Measurements from ENCODE around the gene ZSCAN10.
A peak's percentile ranks its signal among the peaks of the same experiment; 100 is the strongest.

The ZSCAN10 gene

DNA sequence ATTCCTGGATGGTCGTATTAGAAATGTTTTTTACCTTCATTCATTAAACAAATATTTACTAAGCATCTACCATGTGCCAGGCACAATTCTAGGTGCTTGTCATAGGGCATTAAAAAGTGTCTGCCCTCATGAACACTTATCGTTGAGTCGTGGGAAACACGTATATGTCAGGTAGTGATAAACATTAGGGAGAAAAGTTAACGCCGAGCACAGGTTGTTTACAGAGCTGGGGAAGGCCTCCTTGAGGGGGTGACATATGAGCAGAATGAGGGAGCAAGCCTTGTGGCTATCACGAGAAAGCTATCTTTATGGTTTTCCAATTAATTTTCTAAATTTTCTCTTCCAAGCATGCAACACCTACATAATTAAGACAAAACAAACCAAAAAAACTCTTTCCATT, 34.8 kb upstream of the ZSCAN10 start:
- peak overlapping the region; percentile 98 for H3K27ac ChIP-seq (ENCODE audit: low read depth, low read length)
- H3K9ac ChIP-seq (ENCODE audit: low read depth, low read length), result peak overlapping the region; percentile 98
- no peaks in the 10 kb centered on the region for H3K27me3 ChIP-seq (ENCODE audit: control insufficient read depth, insufficient read depth, low read length)
- H3K36me3 ChIP-seq (ENCODE audit: control insufficient read depth, insufficient read depth, low read length), result peaks cover 3% of the 10 kb centered on the region
- H3K4me3 ChIP-seq (ENCODE audit: low read depth, low read length), result peak overlapping the region; percentile 99
- H3K4me1 ChIP-seq (ENCODE audit: control insufficient read depth, insufficient read depth, low read length), result no peaks in the 10 kb centered on the region
- no peaks in the 10 kb centered on the region for H3K9me3 ChIP-seq (ENCODE audit: control insufficient read depth, insufficient read depth, low read length)

DNA sequence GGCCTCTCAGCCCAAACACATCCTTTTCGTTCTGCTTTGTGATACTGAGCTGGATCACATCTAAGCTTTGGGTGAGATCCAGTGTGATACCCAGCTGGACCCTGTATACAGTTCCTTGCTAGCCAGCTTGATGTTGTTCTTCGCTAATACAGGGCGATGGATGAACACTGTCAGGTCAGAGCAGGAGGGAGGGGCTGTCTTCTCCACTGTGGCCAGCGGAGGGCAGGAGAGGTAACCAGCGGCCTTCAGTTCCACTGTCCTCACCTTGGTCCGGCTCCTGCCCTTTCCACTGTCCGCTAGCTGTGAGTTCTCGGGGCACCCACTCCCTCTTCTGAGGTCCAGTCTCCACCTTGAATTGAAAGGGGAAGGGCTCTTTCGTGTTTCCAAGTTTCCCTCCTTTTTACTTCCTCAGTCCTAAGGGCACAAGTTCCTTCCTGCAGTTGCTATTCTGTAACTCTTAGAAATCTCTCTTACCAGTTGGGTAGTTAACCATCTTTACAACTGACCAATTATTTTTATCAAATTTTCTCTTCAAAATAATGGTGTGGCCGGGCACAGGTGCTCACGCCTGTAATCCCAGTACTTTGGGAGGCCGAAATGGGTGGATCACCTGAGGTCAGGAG, 32.8 kb upstream of the ZSCAN10 start:
- Histone ChIP-seq H3K36me3 (ENCODE audit: control insufficient read depth, insufficient read depth, low read length) (peaks cover 12% of the 10 kb centered on the region), H3K4me3 (ENCODE audit: low read depth, low read length) (no peak overlapping the region), H3K27ac (ENCODE audit: low read depth, low read length) (no peak overlapping the region), H3K27me3 (ENCODE audit: control insufficient read depth, insufficient read depth, low read length) (no peaks in the 10 kb centered on the region), H3K9me3 (ENCODE audit: control insufficient read depth, insufficient read depth, low read length) (no peaks in the 10 kb centered on the region), H3K9ac (ENCODE audit: low read depth, low read length) (no peak overlapping the region), H3K4me1 (ENCODE audit: control insufficient read depth, insufficient read depth, low read length) (peaks cover 12% of the 10 kb centered on the region; the same call in 1 of the 2 replicates)

DNA sequence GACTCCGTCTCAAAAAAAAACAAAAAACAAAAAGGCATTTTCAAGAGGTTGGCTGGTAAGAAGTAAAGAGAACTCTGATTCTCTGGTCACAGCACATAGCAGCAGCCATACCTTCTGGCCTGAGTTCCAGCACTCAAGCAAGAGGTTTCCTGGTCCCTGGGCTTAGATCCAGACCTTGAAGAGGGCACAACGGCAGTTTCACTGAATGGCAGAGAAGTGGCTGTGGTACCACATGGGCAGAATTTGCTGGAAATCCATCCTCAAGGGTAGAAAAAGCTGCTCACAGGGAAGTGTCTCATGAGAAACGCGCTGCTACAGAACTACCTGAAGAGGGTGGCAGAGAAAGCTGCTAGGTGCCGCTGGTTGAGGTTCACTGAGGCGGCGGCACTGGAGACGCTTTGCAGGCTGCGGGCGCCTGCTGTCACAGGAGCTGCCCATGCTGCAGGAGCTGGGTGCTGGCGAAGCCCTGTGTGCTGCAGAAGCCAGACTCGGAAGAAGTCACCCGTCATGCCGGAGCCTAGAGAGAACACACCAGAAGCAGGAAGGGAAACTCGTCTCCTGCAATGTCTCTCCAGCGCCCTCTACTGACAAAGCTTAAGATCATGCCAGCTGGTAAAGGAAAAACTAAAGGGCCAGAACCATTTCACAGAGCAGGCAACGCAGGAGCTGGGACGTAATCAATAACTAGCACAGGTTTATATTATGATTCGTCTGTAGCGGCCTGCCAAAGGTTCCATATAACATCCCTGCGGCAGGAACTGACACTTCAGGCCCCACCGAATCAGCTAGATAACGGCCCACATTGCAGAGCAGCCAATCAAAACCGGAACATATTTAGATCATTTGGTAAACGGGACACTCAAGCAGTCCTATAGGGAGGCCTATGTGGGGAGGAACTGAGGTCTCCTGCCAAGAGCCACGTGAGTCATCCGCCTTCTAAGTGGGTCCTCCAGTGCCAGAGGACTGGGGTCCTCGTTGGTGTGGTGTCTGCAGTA, 30.3 kb upstream of the ZSCAN10 start:
- H3K36me3 ChIP-seq (ENCODE audit: control insufficient read depth, insufficient read depth, low read length), result peaks cover 12% of the 10 kb centered on the region
- H3K9me3 ChIP-seq (ENCODE audit: control insufficient read depth, insufficient read depth, low read length), result no peaks in the 10 kb centered on the region
- H3K4me3 ChIP-seq (ENCODE audit: low read depth, low read length), result no peak overlapping the region
- no peaks in the 10 kb centered on the region for H3K27me3 ChIP-seq (ENCODE audit: control insufficient read depth, insufficient read depth, low read length)
- H3K9ac ChIP-seq (ENCODE audit: low read depth, low read length), result no peak overlapping the region
- peak overlapping the region; percentile 26 for H3K27ac ChIP-seq (ENCODE audit: low read depth, low read length)
- H3K4me1 ChIP-seq (ENCODE audit: control insufficient read depth, insufficient read depth, low read length), result peaks cover 12% of the 10 kb centered on the region; the same call in 1 of the 2 replicates

DNA sequence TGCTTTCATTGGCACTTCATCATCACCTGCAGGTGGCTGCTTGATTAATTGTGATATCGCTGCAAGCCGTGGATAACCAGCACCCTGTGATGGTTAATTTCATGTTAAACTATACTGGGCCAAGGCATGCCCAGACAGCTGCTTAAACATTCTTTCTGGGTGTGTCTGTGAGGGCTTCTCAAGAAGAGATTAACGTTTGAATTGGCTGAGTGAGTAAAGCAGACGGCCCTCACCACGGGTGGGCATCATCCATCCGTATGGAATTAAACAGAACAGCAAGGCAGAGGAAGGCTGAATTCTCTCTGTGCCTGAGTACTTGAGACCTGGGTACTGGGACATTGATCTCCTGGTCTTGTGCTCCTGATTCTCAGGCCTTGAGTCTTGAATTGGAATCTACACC, 28.7 kb upstream of the ZSCAN10 start:
- H3K27ac ChIP-seq (ENCODE audit: low read depth, low read length), result peak overlapping the region; percentile 48
- H3K9me3 ChIP-seq (ENCODE audit: control insufficient read depth, insufficient read depth, low read length), result no peaks in the 10 kb centered on the region
- peak overlapping the region; percentile 17; the same call in 1 of the 2 replicates for H3K4me3 ChIP-seq (ENCODE audit: low read depth, low read length)
- no peaks in the 10 kb centered on the region for H3K27me3 ChIP-seq (ENCODE audit: control insufficient read depth, insufficient read depth, low read length)
- H3K4me1 ChIP-seq (ENCODE audit: control insufficient read depth, insufficient read depth, low read length), result peaks cover 12% of the 10 kb centered on the region; the same call in 1 of the 2 replicates
- peaks cover 12% of the 10 kb centered on the region for H3K36me3 ChIP-seq (ENCODE audit: control insufficient read depth, insufficient read depth, low read length)
- H3K9ac ChIP-seq (ENCODE audit: low read depth, low read length), result no peak overlapping the region

DNA sequence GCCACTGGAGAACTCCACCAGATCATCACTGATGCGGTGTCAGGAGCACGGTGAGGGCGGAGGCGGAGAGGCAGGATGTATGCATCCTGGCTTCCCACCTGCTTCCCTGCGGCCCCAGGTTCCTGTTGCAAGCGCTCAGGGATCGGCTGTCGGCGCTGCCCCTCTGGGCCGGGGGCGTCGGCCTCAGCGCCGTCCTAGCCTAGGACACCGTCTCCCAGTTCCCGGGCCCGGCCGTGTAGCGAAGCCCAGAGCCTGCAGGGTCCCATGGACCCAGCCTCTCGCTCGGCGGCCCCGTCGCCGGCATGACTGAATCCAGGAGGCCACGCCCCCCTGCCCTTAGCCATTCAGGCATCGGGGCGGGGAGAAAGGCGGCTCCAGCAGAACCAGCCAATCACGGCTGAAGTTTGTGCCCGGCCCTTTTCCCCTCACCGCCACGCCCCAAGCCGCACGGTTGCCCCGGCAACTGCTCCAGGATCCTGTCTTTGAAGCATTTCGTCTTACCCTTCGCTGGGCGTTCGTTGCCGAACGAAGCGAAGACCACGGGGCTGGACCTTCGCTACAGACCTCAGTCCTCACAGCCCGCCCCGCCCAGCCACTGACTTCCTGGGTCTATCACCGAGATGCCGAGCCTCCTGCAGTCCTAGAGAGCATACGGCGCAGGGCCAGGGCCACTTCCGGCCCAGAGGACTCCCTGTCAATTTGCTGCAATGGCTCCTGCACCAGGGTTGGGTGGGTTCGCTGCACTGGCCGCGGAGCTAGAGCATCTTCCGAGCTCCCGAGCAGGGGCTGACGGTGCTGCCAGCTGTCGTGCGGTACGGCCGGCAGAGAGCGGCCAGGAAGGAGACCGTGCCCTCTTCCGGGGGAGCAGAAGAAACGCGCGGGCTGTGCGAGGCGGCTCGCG, 25.1 kb upstream of the ZSCAN10 start:
- H3K27me3 ChIP-seq (ENCODE audit: control insufficient read depth, insufficient read depth, low read length), result no peaks in the 10 kb centered on the region
- no peaks in the 10 kb centered on the region for H3K9me3 ChIP-seq (ENCODE audit: control insufficient read depth, insufficient read depth, low read length)
- H3K9ac ChIP-seq (ENCODE audit: low read depth, low read length), result peak overlapping the region; percentile 11; the same call in 1 of the 2 replicates
- peaks cover 22% of the 10 kb centered on the region for H3K36me3 ChIP-seq (ENCODE audit: control insufficient read depth, insufficient read depth, low read length)
- H3K27ac ChIP-seq (ENCODE audit: low read depth, low read length), result peak overlapping the region; percentile 81
- peaks cover 12% of the 10 kb centered on the region; the same call in 1 of the 2 replicates for H3K4me1 ChIP-seq (ENCODE audit: control insufficient read depth, insufficient read depth, low read length)
- peak overlapping the region; percentile 78 for H3K4me3 ChIP-seq (ENCODE audit: low read depth, low read length)

DNA sequence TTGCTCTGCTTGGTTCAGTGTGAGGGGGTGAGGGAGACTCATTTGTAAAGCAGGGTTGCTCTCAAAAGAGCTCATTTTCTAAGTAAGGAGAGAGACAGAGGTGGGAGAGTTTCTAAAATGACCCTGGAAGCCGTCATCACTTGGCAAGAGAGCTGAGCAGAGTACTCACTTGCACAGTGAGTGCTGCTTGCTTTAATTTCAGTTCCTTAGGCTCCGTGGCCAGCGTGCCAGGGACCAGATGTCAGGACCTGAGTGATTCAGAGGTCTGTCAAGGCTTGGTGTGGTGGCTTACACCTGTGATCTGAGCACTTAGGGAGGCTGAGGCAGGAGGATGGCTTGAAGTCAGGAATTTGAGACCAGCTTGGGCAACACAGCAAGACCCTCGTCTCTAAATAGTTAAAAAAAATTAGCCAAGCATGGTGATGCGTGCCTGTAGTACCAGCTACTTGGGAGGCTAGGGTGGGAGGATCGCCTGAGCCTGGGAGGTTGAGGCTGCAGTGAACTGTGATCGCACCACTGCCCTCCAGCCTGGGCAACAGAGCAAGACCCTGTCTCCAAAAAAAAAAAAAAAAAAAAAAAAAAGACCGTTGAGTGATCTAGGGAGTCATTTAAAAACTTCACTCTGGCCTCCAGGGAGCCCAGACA, 24.0 kb upstream of the ZSCAN10 start:
- H3K9ac ChIP-seq (ENCODE audit: low read depth, low read length), result no peak overlapping the region
- no peaks in the 10 kb centered on the region for H3K27me3 ChIP-seq (ENCODE audit: control insufficient read depth, insufficient read depth, low read length)
- peaks cover 8% of the 10 kb centered on the region; the same call in 1 of the 2 replicates for H3K4me1 ChIP-seq (ENCODE audit: control insufficient read depth, insufficient read depth, low read length)
- H3K36me3 ChIP-seq (ENCODE audit: control insufficient read depth, insufficient read depth, low read length), result peaks cover 29% of the 10 kb centered on the region
- peak overlapping the region; percentile 78; the same call in 1 of the 2 replicates for H3K4me3 ChIP-seq (ENCODE audit: low read depth, low read length)
- no peak overlapping the region for H3K27ac ChIP-seq (ENCODE audit: low read depth, low read length)
- H3K9me3 ChIP-seq (ENCODE audit: control insufficient read depth, insufficient read depth, low read length), result no peaks in the 10 kb centered on the region

DNA sequence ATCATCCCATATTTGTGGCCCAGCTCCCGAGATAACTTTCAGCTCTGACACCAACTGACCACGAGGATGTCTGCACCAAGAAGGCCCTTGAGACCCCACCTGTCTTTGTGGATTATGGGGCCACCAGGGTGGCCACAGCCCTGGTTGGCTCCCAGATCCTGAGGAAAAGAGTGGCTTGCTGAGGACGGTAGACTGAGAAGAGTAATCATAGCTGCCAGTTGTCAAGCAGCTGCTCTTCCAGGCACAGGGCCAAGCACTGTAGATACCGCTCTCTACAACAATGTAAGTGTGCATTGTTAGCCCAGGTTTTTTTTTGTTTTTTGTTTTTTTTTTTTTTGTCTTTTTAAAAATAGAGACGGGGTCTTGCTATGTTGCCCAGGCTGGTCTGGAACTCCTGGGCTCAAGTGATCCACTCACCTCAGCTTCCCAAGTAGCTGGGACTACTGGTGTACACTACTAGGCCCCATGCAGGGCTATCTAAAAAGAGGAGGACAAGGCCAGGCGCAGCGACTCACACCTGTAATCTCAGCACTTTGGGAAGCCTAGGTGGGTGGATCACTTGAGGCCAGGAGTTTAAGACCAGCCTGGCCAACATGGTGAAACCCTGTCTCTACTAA, 22.9 kb upstream of the ZSCAN10 start:
- Histone ChIP-seq H3K36me3 (ENCODE audit: control insufficient read depth, insufficient read depth, low read length) (peaks cover 30% of the 10 kb centered on the region), H3K27ac (ENCODE audit: low read depth, low read length) (no peak overlapping the region), H3K4me3 (ENCODE audit: low read depth, low read length) (no peak overlapping the region), H3K27me3 (ENCODE audit: control insufficient read depth, insufficient read depth, low read length) (no peaks in the 10 kb centered on the region), H3K9me3 (ENCODE audit: control insufficient read depth, insufficient read depth, low read length) (no peaks in the 10 kb centered on the region), H3K9ac (ENCODE audit: low read depth, low read length) (no peak overlapping the region), H3K4me1 (ENCODE audit: control insufficient read depth, insufficient read depth, low read length) (no peaks in the 10 kb centered on the region)

DNA sequence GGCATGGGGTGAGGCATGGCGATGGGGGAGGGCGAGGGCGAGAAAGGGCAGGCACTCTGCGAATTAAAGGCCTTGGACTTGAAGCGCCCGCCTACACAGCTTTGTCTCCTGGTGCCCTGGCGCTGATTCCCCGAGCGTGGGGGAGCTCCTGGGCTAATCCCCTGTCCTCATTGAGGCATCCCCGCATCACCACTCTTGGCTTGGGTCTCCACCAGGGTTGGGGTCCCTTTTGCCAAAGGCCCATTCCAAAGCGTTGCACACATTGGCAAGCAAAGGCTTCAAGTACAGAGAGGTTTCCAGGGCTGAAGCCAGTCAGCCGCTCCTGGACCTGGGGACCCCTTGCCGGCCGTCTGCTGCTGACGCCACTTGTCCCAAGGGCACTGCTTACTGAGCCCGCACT, 21.3 kb upstream of the ZSCAN10 start:
- H3K9ac ChIP-seq (ENCODE audit: low read depth, low read length), result no peak overlapping the region
- no peaks in the 10 kb centered on the region for H3K9me3 ChIP-seq (ENCODE audit: control insufficient read depth, insufficient read depth, low read length)

DNA sequence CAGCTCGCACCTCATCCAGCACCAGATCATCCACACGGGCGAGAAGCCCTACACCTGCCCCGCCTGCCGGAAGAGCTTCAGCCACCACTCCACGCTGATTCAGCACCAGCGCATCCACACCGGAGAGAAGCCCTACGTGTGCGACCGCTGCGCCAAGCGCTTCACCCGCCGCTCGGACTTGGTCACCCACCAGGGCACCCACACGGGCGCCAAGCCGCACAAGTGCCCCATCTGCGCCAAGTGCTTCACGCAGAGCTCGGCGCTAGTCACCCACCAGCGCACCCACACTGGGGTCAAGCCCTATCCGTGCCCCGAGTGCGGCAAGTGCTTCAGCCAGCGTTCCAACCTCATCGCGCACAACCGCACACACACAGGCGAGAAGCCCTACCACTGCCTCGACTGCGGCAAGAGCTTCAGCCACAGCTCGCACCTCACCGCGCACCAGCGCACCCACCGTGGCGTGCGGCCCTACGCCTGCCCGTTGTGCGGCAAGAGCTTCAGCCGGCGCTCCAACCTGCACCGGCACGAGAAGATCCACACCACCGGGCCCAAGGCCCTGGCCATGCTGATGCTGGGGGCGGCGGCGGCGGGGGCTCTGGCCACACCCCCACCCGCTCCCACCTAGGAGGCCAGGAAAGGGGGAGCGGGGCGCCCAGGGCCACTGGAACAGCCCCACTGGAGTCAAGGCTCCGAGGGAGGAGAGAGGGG, 20.8 kb upstream of the ZSCAN10 start:
- Histone ChIP-seq H3K9me3 (ENCODE audit: control insufficient read depth, insufficient read depth, low read length) (no peaks in the 10 kb centered on the region), H3K4me1 (ENCODE audit: control insufficient read depth, insufficient read depth, low read length) (no peaks in the 10 kb centered on the region), H3K4me3 (ENCODE audit: low read depth, low read length) (no peak overlapping the region), H3K27me3 (ENCODE audit: control insufficient read depth, insufficient read depth, low read length) (no peaks in the 10 kb centered on the region), H3K36me3 (ENCODE audit: control insufficient read depth, insufficient read depth, low read length) (peaks cover 44% of the 10 kb centered on the region), H3K9ac (ENCODE audit: low read depth, low read length) (no peak overlapping the region), H3K27ac (ENCODE audit: low read depth, low read length) (no peak overlapping the region)

More for the DNA sequence above, 21.3 kb upstream of the ZSCAN10 start:
- Histone ChIP-seq H3K27me3 (ENCODE audit: control insufficient read depth, insufficient read depth, low read length) (no peaks in the 10 kb centered on the region), H3K36me3 (ENCODE audit: control insufficient read depth, insufficient read depth, low read length) (peaks cover 42% of the 10 kb centered on the region), H3K4me1 (ENCODE audit: control insufficient read depth, insufficient read depth, low read length) (no peaks in the 10 kb centered on the region), H3K4me3 (ENCODE audit: low read depth, low read length) (no peak overlapping the region), H3K27ac (ENCODE audit: low read depth, low read length) (no peak overlapping the region)

Measured in HUES48 (cell line).